ENCODE measurements around the gene CBLN3.

Gene CBLN3

DNA sequence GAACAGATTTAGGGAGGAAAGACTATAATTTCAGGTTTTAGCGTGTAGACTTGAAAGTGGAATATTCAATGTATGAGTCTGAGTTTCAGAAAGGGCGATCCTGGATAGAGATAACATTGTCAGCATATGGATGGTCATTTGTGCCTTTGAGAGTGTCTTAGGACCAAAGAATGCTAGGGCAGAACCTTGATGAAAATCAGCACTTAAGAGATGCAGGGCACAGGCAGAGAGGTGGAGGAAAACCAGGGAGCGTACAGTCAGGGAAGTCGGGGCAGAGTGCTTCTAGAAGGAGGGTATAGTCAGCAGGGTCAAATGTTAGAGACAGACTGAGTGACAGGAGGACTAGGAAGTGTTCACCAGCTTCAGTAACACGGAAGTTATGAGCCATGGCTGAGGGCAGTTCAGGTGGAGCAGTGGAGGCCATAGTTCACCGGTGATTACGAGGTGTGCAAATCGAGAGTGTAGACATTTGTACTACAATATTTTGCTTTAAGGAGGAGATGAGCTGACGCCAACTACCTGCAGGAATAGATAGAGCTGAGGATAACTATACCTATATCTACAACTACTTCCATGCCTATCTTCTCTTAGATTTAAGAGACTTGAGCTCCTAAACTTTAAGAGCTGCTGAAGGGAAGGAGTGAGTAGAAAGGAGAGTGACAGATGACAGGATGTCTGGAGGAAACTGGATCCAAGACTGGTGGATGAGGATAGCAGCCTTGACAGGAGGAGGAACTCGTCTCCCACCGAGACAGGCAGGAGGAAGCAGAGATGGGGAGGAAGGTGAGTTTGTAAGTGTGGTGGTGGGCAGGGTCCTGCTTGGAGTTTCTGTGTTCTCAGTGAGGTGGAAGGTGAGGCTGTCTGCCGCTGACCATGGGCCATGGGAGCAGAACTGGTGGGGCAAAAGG, 6.5 kb downstream of the CBLN3 start:
- DNase-seq = no peak

DNA sequence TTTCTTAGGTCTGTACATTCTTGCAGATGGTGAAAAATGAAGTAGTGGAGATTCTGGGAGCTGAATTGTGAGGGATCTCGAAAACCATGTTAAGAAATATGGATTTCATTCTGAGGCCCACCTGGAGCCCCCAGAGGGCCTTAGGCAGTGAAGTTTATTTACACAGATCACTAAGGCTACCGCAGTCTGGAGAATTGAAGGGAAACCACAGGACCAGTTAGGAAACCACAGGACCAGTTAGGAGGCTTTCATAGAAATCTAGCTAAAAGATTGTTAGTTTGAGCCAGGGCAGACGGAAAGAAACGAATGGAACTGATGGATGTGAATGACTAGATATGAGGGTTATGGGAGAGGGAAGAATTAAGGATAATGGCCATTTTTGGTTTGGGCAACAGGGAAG, 7.2 kb downstream of the CBLN3 start:
- no peak for DNase-seq

GRCh38 chr14:24418492-24418873, 11.0 kb downstream of the CBLN3 start:
- DNase-seq = no peak

DNA sequence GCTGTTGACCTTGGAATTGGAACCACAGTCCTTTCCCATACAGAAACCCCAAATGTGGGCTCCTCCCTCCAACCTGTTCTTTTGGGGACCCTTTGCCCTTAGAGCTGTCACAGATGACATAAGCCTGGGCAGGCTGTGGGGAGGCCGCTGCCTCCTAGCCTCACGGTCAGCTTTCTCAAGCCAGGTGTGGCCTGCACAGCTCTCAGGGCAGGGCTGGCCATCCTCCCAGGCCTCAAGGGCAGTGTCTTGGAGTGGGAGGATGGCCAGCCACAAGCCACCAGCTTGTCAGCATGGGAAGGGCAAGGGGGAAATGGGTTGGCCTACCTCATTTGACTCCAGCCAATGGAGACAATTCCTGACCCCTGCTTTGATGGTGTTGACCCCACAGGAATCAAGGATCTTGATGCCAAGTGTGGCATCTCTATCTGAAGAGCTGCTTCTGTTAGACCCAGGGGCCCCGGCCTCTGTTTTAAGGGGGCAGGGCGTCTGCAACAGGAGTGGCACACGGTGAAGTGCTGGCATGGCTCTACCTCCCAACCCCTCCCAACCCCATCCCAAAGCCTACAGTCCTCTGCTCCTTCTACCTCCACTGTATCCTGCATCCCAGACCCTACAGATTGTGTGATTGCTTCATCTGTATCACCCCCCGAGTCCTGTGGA, 11.5 kb downstream of the CBLN3 start:
- no peak for DNase-seq

GRCh38 chr14:24416932-24417619, 12.4 kb downstream of the CBLN3 start:
- no peak for DNase-seq

DNA sequence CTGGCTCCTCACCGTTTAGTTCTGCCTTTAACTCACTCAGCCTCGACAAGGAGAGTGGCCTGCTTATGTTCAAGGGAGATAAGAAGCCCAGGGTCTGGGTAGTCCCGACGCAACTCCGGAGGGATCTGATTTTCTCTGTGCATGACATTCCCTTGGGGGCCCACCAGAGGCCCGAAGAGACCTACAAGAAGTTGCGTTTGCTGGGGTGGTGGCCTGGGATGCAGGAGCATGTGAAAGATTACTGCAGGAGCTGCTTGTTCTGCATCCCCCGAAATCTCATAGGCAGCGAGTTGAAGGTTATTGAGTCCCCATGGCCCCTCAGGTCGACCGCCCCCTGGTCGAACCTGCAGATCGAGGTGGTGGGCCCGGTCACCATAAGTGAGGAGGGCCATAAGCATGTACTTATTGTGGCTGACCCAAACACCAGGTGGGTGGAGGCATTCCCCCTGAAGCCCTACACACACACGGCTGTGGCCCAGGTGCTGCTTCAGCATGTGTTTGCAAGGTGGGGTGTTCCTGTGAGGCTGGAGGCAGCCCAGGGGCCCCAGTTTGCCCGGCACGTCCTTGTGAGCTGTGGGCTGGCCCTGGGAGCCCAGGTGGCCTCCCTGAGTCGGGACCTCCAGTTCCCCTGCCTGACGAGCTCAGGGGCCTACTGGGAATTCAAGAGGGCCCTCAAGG, 13.1 kb downstream of the CBLN3 start:
- no peak for DNase-seq

DNA sequence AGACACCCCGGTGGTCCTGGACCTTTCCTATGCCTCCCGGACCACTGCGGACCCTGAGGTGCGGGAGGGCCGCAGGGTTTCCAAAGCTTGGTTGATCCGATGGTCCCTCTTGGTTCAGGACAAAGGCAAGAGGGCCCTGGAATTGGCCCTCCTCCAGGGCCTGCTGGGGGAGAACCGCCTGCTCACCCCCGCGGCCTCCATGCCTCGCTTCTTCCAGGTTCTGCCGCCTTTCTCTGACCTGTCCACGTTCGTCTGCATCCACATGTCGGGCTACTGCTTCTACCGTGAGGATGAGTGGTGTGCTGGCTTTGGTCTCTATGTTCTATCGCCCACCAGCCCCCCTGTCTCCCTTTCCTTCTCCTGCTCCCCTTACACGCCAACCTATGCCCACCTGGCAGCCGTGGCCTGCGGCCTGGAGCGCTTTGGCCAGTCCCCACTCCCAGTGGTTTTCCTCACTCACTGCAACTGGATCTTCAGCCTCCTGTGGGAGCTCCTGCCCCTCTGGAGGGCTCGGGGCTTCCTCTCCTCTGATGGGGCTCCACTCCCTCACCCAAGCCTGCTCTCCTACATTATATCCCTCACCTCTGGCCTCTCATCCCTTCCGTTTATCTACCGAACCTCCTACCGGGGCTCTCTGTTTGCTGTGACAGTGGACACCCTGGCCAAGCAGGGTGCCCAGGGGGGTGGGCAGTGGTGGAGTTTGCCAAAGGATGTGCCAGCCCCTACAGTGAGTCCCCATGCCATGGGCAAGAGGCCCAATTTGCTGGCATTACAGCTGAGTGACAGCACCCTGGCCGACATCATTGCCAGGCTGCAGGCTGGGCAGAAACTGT, 13.8 kb downstream of the CBLN3 start:
- DNase-seq = no peak

- no peak for DNase-seq
Observed at GRCh38 chr14:24414732-24415420, 14.6 kb downstream of the CBLN3 start.

GRCh38 chr14:24414077-24414476, 15.4 kb downstream of the CBLN3 start:
- DNase-seq = no peak

DNA sequence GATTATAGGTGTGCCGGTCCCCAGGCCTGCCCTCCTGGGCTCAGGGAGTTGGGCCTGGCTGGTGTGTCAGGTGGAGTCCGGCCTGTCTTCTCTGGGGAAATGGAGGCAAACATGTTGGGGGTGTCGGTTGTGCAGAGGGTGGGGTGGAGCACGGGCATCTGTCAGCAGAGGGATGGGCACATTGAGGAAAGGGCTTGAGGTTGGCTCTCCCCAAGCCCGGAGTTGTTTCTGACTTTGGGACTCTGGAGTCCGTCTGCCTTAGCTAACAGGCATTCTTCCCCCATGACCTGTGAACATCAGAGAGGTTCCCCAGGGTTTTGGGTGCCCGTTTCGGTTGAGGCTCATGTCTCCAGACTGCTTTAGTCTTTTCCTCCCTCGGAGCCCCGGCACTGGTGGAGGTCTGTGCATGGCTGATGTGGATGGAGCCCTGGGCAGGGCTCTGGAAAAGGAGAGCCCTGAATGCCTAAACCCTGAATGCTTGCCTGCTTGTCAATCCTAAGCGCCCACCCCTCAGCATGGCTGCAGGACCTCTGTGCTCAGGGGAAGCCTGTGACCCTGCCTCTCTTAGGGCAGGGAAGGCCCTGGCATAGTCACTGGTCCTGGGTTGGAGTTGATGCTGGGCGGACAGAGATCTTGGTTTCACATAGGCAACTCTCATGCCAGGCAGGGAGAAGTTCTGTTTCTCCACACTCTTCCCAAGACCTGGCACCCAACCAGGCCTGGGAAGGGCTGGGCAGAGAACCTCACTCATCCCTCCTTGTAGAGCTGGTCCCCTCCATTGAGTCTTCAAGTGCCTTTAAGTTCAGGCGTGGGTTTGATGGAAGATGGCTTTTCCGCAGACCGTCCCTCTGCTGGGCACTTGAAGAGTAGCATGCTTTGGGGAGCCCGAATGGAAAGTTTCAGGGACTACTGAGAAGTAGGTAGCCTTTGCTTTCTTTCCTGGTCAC, 17.8 kb downstream of the CBLN3 start:
- DNase-seq = peak; percentile 73

DNA sequence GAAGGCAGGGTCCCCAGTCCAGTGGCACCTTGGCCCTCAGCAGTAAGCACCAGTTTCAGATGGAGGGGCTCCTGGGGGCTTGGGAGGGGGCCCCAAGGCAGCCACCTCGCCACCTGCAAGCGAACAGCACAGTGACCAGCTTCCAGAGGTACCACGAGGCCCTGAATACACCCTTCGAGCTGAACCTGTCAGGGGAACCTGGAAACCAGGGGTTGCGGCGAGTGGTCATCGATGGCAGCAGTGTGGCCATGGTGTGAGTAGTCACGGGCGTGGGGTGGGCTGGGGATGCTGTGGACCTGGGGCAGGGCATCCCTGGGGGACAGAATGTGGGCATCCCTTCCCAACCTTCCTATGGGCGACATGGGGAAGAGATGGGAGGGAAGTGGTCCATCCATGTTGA, 19.5 kb downstream of the CBLN3 start:
- DNase-seq = no peak

GRCh38 chr14:24409192-24409591, 20.3 kb downstream of the CBLN3 start:
- no peak for DNase-seq

- DNase-seq = no peak
Observed at GRCh38 chr14:24408764-24409163, 20.7 kb downstream of the CBLN3 start.

- no peak for DNase-seq
Observed at GRCh38 chr14:24407608-24408325, 21.7 kb downstream of the CBLN3 start.

DNA sequence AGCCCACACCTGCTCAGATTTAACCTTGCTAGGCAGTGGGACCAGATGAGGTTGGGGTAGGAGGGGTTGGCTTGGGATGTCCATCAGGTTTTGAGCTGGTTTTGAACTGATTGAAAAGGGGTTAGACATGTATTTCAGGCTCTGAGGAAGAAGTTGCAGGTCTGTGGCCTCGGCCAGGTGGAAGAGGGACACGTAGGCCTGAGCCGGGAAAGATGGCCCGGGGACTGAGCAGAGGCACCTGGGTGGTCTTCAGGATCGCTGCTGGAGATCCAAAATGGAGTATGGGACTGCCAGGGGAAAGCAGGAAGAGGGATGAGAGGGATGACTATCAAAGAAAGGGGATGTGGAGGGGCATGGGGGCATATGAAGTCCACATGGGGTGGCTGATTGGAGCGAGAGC, 23.1 kb downstream of the CBLN3 start:
- DNase-seq = no peak

DNA sequence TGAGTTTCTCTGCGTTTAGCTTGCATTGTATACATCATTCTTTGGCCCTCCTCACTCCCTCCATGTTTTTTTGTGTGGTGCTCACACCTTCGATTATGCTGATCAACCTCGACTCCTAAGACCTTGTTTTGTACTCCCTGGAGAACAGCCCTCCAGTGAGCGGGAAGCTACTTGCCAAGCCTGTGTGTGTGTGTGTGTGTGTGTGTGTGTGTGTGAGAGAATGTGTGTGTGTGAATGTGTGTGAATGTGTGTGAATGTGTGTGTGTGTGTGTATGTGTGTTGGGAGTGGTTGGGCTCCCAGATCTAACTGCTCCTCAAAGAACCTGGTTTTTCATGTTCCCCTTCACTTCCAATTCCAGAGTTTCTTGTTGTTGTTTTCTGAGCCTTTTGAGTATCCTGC, 24.7 kb downstream of the CBLN3 start:
- no peak for DNase-seq

GRCh38 chr14:24403294-24403998, 26.0 kb downstream of the CBLN3 start:
- DNase-seq = no peak

DNA sequence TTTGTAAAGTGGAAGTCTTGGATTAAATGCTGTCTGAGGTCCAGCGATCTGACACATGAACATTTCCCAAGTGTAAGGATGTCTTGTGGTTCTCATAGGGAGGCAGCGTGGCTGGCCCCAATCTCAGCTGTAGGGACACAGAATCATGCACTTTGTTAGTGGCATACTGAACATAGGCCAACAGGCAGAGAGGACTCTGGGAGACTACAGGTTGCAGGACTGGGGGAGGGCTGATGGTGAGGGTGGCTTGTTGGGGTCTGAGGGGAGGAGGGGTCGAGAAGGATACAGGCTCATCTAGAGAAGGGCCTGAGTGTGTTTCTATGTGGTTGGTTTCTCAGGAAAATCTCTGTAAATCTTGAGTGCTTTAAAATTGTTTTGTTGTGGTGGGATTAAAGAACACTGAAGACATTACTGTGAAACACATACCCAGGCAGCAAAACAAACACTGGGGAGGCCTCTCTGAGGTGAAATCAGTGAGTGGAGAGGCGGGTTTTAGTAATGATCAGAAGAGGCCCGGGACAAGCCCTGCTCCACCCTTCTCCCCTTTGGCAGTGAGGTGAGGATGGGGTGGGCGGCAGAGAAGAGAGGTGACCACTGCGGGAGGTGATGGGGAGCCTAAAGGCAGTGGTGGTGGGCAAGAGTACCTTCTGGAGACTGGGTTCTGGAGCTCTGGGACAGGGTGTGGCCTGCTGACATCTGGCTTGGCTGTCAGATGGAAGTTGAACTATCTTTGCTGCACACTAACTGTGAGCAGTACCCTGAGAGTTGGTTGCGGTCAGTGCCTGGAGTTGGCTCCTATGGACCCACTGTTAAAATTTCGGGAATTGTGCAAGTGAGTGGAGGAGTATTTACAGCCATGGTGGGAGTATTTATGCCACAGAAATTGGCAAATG, 27.4 kb downstream of the CBLN3 start:
- DNase-seq = no peak

Data from eye (tissue), 1 donor.